Measurements from ENCODE around the gene TMEM80.
A peak's percentile ranks its signal among the peaks of the same experiment; 100 is the strongest.
"Not testable (repeated sequence)": the region's sequence is repeated elsewhere in the genome, so short reads cannot be mapped to it uniquely, and the experiment has no call there.

Gene TMEM80

DNA sequence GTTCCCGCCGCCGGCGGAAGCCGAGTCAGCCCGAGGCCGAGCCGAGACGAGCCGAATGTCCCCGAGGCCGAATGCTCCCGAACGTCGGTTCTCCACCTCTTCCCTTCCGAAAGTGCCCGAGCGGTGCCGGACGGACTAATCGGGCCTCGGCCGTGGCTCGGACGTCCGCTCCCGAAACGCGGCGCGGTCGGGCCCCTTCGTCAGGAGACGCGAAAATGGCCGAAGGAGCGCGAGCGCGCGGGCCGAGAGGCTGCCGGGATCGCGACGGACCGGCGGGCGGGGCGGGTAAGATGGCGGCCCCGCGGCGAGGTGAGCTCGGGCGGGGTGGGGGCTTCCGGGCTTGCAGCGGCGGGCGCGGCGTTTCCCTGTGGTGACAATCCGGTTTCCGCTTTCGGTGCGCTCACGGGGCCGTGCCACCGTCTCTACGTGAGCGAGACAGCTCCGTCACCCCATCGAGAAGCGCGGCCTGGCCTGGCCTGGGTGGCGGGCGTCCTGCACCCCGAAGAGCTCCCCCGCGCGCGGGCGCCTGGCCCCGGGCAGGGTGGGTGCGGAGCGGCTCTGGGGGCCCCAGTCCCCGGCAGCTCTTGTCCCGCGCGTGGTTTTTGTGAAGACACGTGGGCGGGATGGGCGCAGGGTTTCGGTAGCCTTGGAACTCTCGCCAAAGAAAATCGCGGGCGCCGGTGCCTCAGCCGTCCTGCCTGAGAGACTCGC lies at the start of gene TMEM80:
TSS of gene TMEM80 (plus strand) at position 279 of the 711 bp plus-strand sequence. CDS start at position 291, 12 bp downstream.
- peak; percentile 100 for DNase-seq

DNA sequence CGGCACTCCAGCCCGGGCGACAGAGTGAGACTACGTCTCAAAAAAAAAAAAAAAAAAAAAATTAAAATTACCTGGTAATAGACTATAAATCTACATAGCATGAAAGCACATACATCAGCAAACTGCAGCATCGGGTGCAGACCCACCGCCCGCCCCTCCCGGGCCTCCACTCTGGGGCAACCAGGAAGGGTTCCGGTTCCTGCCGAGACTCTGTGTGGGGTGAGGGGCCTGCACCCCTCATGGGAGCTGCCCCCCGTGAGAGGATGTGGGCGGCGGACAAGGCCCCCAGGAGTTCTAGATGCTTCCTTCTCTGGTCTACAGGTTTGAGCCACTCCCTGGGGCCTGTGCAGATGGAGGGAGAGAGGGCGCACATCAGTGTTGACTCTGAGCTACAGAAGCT lies 49.4 kb upstream of the TMEM80 start:
- no peak for DNase-seq

DNA sequence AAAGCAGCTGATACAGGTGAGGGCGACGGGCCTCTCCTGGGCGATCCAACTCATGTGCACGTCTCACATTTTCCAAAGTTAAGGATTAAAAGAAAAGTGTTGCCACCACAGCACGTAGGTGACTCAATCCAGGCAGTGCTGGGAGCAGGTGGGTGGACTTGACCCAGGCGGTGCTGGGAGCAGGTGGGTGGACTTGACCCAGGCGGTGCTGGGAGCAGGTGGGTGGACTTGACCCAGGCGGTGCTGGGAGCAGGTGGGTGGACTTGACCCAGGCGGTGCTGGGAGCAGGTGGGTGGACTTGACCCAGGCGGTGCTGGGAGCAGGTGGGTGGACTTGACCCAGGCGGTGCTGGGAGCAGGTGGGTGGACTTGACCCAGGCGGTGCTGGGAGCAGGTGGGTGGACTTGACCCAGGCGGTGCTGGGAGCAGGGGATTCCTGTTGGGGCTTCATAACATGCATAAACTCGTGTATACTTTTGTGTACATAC lies 47.9 kb upstream of the TMEM80 start:
- DNase-seq = not testable (repeated sequence)

DNA sequence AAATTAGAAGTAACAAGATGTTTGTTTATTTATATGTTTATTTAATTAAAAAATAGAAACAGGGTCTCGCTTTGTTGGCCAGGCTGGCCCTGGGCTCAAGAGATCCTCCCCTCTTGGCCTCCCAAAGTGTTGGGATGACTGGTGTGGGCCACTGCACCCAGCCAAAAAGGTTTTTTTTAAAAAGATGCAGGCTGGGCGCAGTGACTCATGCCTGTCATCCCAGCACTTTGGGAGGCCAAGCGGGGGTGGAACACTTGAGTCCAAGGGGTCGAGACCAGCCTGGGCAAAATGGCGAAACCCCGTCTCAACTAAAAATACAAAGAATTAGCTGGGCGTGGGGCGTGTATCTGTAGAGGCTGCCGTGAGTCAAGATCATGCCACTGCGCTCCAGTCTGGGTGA lies 45.1 kb upstream of the TMEM80 start:
- no peak for DNase-seq

DNA sequence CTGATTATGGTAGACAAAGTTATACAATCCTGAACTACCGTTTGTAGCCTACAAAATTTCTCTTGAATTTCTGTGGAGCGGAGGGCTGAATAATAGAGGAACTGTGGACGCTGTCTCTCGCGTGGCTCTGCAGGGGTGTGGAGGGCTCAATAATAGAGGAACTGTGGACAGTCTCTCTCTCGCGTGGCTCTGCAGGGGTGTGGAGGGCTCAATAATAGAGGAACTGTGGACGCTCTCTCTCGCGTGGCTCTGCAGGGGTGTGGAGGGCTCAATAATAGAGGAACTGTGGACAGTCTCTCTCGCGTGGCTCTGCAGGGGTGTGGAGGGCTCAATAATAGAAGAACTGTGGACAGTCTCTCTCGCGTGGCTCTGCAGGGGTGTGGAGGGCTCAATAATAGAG lies 42.5 kb upstream of the TMEM80 start:
- not testable (repeated sequence) for DNase-seq

DNA sequence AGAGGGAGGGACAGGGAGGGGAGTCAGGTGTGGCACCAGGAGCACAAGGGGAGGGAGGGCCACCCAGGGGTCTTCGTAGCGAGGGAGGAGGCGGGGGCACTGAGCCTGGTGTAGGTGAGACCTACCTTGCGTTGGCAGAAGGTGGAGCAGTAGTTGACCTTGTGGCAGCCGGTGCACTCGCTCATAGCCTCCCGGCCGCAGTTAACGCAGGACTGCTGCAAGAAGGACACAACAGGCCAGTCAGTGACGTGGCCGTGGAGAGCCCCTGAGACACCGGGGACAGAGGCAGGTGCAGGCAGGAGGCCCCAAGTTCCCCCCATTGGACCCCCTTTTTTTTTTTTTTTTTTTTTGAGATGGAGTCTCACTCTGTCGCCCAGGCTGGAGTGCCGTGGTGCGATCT lies 41.8 kb upstream of the TMEM80 start:
- DNase-seq = no peak

DNA sequence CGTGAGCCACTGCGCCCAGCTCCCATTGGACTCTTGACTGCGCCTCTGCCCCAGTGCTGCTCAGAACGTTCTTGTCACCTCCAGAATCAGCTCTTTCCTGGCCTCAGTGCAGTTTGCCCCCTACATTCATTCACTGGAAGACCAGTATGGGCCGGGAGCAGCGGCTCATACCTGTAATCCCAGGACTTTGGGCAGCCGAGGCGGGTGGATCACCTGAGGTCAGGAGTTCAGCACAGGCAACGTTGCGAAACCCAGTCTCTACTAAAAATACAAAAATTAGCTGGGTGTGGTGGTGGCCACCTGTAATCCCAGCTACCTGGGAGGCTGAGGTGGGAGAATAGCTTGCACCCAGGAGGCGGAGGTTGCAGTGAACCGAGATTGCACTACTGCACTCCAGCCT lies 41.2 kb upstream of the TMEM80 start:
- not testable (repeated sequence) for DNase-seq

DNA sequence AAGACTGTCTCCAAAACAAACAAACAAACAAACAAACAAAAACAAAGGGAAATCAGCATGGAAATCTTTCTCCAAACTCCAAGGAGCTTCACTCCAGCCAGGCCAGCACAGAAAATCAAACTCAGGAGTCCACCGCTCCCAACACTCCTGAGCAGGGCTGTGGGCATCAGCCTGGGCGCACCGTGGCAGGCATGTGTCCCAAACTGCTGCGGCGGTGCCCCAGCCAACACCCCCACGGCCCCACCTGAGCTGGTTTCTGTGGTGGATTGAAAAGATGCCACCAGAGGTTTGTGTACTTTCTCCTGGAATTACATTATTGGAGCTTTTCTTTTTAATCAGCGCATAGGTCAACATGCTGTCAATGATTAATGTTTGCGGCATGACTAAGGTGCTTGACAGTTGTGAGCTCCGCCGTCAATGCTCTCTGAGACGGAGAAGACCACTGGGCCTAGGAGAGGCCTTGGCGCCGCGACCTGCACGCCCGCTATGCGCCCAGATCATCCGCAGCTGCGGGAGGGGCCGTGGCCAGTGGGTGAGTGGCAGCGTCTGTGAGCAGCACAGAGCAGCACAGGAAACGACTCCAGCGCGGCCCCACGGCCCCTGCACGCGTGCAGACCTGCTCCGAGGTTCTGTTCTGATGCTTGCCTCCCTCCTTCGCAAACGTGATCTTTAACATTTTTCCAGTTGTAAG lies 40.4 kb upstream of the TMEM80 start:
- no peak for DNase-seq

DNA sequence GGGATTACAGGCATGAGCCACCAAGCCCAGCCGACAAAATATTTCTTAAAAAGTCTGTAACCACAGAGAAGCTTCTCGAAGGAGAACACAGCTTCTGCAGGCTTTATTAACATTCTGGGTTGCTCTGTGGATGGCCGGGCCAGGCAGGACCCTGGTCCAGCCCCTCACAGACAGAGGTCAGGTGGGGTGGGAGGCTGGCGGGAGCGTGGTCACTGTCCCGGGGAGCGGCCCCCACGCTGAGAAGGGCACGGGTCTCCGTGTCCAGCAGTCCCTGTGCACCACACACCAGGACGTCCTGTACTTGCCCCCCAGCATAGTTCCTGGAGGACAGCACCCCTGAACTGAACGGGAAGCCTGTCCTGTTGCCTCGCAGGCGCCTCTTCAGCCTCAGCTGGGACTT lies 39.2 kb upstream of the TMEM80 start:
- DNase-seq = no peak

DNA sequence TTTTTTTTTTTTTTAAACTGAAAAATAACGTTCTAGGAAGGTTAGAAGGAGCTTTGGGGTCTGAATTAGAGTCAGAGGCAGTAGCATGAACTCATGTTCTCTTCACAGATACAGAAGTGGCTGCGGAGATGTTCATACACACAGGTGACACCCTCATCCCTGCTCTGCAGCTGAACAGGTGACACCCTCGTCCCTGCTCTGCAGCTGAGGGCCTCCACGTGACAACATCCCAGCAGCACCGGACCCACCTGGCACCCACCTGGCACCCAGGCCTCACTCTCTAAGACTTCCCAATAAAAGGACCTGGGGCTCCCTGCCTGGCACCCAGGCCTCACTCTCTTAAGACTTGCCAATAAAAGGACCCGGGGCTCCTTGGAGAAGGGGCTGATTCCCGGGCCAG lies 38.8 kb upstream of the TMEM80 start:
- no peak for DNase-seq

DNA sequence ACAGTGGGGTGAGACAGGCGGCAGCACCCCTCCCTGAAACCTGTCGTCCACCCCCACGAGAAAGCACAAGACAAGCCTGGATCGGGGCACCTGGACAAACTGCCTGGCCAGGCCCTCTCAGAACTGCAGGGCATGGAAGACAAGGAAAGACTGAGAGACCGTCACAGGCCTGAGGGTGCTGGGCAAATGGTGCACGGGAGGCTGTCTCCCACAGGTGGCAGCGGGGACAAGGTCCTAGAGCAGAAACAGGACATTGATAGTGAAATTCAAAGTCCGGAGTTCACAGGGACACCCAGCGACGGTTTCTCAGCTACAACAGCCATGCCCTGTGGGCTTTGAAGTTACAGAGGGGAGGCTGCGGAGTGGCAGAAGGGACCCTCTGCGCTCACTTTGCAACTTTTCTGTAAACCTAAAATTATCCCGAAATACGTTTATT lies 37.9 kb upstream of the TMEM80 start:
- DNase-seq = no peak

DNA sequence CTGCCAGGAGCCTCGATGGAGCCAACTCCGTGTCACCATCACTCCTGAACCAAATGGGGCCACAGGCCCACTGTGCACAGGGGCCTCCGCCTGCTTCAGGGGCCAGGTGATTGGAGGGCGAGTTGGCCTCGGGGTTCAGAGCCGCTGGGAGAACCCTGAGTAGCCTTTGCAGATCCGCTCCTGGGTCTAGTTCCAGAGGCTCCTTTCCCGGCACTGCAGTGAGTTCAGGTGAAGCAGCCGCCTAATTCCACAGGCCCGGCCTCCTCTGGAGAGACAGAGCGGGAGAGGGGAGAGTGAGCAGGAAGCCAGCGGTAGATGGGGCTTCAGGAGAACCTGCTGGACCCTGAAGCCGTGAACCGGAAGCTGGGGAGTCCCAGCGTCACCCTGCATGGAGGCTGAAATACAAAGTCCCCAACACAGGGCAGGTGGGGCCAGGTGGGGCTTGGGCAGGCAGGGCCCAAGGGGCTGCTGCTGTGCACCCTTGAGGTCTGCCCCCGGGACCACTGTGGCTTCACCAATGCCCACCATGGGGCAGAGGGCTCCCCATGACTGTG lies 36.0 kb upstream of the TMEM80 start:
- no peak for DNase-seq

DNA sequence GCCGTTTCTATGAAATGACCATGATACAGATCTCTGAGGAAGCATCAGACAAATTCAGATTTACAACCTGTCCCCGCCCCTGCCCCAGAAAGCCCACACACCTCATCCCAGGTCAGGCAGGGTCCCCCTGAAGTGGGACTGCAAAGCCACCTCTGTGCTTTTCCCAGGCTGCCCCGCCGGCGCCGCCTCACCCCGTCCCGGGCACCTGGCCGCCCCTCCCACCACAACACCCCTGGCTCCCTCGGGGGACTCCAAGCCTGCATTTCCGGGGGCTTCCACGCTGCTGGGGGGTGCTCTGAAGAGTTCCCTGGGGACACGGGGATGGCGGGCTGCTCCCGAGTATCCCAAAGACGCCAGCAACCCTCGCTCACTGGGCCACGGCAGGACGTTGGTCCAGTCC lies 35.3 kb upstream of the TMEM80 start:
- DNase-seq = no peak

DNA sequence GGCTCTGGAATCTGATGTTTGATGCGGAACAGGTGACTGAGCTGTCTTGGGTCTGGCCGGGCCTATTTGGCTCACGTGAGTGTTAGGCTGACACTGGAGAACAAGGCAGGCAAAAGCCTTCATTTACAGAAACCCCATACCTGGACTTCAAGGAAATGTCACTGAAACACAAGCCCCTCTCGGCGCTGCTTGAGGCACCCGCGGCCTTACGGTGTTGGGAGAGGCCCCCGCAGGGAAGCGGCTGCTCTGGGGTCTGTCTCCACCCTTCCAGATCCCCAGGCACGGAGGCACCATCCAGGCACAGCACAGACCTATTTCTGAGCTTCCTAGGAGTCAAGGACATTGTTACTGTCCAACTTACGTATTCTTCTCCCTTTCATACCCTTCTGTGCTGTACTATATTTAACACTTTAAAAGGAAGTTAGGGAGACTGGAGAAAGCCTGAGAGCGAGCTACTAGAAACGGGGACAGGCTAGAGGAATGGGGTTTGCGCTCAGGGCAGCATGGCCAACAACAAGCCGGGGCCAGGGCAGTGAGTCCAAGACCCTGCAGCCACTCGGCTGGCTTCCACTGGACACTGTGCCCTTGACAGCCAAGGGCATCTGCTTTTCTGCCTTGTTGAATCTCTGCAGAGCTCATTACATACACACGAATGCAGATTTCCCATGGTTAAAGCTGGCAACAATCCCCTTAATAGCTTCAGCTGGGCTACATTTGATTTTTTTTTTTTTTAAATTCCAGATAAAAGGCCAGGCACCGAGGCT lies 34.8 kb upstream of the TMEM80 start:
- no peak for DNase-seq

DNA sequence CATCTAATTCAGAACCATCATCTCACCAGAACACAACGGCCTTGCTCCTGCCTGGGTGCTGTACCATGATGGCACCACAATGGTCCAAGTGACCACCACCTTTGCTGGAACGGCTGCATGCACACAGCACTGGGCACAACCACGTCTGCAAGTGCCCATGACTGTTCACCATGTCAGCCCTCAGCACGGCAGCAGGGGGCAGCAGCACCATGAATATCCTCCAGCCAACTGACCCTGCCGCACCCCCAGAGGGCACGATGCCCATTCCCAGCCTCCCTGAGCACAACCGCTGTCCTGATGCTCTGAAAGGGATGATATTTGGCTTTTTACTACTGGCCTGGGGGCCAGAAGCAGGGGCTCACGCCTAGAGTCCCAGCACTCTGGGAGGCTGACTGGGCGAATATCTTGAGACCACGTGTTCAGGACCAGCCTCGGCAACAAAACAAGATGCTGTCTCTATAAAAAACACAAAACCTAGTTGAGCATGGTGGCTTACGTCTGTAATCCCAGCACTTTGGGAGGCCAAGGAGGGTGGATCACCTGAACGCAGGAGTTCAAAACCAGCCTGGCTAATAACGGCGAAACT lies 32.8 kb upstream of the TMEM80 start:
- DNase-seq = peak; percentile 63

DNA sequence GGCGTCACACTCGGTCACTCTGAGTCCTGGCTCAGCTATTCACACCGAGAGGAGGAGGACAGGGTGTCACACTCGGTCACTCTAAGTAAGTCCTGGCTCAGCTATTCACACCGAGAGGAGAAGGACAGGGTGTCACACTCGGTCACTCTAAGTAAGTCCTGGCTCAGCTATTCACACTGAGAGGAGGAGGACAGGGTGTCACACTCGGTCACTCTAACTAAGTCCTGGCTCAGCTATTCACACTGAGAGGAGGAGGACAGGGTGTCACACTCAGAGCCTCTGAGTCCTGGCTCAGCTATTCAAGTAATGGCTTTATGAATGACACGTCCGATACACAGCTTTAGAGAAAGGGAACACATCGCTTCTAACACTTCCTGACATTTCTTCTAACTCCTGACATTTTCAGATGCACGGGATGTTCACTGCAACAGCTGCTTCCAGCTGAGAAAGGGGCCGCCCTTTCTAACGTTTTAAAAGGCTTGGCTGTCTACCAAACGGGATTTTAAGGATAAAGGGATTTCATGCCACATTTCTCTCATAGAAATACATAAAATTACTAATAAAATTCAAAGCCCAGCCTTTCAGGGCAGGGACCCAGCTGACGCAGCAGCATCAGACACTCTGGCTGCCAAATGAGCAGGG lies 30.4 kb upstream of the TMEM80 start:
- no peak for DNase-seq

DNA sequence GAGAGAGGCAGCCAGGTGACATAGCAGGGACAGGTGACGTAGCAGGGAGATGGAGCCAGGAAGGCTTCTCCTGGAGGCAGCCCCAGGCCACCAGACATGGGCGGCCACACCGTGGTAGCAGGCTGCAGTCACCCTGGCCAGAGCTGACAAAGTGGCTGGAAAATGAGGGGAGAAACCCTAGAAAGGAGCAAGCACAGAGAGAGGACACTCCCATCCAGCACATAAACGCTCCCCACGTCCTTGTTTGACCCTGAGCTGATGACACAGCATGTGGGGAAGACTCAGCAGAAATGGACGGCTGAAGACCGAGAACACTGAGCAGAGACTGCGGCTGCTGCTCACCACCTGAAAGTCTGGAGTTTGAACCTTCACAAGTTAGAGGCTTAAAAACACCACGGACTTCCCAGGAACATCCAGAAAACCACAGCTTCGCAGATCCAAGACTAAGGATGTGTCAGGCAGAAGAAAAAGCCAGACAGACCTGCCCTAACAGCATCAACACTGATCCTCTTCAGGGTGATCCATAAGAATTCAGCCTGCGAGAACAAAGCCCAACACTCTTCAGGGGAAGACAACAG lies 29.8 kb upstream of the TMEM80 start:
- DNase-seq = no peak

DNA sequence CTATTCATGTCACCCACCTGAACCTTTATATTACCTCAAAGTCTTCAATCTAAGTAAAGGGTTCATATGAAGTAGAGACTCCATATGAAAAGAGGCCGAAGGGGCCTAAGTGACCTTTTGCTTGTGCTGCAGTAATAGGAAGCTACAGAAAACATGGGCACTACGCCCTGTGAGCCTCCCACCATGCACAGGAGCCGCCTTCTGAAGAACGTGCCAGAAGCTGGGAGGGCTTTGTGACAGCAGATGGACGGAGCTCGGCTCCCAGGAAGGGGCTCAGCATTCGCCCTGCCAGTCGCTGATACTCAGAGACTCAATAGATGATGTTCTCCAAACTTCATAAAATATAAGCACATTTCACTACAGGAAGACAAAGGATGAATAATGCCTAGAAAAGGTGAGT lies 21.8 kb upstream of the TMEM80 start:
- no peak for DNase-seq

DNA sequence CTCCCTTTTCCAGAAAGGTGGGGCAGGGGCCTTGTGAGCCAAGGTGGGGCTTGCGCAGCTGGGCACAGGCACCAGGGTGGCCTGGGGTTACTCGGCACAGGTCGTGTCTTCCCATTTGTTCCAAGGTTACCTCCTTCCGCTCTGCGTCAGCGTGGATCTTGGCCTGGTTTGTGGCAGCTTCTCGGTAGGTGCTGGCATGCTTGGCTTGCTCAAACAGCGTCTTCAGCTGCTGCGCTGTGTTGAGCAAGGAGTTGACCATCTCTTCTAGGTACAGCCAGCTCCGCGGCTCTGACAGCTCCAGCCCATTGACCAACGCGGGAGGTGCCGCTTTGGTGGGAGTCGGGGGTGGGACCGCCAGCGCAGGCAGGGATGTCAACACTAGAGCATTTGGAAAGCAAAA lies 21.2 kb upstream of the TMEM80 start:
- DNase-seq = no peak

DNA sequence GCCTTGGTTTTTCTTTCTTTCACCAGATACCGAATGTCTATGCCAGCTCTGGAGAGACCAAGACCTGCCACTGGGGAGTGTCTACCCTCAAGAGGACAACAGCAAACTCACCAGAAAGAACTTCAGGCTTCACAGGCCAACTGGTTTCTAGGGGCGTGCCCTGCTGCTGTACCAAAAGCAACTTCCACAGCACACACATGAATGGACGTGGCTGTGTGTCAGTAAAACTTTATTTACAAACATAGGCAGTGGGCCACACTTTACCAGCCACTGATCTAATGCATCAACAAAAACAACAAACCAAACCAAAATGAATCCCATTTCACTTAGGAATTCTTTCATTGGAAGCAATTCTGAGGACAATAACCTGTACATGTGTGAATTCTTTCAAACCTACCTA lies 17.3 kb upstream of the TMEM80 start:
- no peak for DNase-seq

DNA sequence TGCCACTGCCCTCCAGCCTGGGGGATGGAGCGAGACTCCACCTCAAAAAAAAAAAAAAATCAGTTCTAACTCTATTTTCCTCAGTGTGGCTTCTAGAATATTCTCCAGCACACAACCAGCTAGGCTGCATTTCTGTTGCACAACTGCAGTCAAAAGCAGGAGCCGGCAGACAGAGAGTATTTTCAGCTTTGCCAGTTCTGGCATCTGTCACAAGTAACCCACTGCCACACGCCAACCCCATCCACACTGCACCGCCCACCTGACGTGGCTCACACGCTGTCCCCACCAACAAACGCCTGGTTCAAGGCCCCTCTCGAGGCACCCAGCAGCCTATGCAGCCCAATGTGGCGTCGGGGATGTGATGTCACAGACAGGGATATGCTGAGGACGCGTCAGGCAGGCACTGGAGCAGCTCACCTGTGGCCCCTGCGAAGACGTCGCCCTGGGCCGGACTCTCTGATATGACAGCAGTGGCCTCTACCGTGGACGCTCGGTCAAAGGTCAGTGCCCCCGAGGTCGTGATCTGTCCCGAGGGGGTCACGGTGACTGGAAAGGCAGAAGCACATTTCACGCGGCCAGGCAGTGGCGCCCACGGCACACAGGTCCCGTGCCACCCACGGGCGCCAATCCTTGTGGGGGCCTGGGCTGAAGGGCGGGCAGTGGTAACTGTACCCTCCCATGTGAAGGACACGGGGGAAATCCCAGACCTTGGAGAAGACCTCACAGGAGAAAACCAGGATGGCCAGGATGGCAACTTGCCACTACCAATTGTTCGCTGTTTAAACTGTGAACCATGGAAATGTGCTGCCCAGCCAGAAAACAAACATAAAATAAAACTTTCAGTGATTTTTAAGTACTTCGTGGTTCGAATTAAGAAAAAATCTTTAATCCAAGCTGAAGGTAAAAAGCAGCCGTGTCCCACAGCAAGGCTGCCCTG lies 16.1 kb upstream of the TMEM80 start:
- DNase-seq = no peak
